ENCODE results near the gene TNIK. TPM values are rescaled to one million over a fixed set of nuclear protein-coding genes. Genes with fewer than 3 reads are reported as not detected.
"Not testable (repeated sequence)": the region's sequence is repeated elsewhere in the genome, so short reads cannot be mapped to it uniquely, and the experiment has no call there.

Gene TNIK
- total RNA-seq, 1 experiment from 2014 or later, result 10.4 TPM

DNA sequence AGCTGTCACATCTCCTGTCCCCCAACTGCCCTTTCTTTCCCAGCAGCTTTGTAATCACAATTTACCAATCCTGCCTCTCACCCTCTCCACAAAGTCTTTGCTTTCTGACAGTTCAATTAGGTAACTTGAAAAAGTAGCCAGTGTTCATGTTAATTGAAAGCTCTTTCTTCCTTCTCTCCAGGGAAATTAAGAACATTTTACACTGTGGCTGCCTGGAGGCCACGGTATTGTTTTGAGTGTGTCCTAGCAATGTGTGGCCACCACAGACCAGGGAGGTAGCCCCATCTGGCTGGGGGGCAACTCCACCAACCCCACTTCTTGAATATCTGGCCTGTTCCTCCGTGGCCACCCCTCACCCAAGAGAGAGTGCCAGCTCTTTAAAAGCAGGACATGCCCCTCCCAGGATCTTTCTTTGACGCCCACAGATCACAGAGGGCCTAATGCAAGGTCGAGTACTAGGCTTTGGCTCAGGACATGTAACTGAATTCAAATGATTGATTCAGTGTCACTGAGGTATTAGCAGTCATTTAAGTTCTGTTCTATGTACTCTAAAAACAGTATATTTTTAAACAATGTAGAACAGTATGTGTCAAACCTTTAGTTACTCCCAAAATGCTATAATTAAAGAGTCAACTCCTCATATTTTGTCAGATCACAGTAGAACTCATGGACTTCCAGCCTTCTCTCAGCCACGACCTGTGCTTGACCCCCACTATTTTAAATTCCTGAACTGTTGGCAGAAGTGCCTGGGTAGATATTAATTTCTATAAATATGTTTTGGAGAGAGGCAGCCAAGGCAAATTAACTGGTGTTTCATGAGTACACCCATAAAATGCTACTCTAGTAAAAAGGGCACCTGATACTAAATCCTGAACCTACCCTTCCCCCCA is 164.5 kb downstream of the TNIK start:
- in situ Hi-C loops (cut with HindIII; ENCODE audit: low pct_unique_long_range_greater_than_20kb, low sequenced_read_pairs), result no loop called here
- no peak for DNase-seq (ENCODE audit: low read depth, low spot score)

DNA sequence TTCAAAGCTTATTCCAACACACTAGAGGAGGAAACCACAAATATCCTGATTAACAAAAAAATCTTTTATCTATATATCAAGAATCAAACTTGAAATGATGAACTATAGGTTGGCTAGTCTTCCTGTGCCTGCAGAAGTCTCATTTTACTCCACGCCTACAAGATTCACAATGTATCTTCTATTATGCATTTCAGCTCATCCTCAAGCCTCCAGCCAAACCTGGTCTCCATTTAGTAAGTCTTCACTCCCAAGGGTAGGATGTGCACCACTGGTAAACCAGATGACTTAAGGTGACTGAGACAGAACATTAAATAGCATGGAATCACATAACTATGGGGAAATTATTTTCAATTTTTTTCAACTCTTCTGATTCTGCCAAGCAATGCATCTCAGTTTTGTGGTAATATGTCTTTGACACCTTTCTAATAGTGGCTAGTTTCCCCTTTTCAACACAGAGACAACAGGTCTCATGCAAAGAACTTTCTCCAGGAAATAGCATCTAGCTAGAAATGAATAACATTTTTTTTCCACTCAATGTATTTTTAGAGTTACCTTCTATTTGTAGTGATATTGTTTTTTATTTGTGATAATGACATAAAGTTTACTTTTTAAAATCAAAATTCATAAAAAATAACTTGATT is 166.9 kb downstream of the TNIK start:
- no peak for DNase-seq (ENCODE audit: low read depth, low spot score)
- in situ Hi-C loops (cut with HindIII; ENCODE audit: low pct_unique_long_range_greater_than_20kb, low sequenced_read_pairs), result no loop called here

GRCh38 chr3:171290680-171291079 is 169.5 kb downstream of the TNIK start:
- DNase-seq (ENCODE audit: low read depth, low spot score), result no peak
- in situ Hi-C loops (cut with HindIII; ENCODE audit: low pct_unique_long_range_greater_than_20kb, low sequenced_read_pairs), result no loop called here

- in situ Hi-C loops (cut with HindIII; ENCODE audit: low pct_unique_long_range_greater_than_20kb, low sequenced_read_pairs), result no loop called here
- DNase-seq (ENCODE audit: low read depth, low spot score), result no peak
Observed at GRCh38 chr3:171289291-171289690, 170.9 kb downstream of the TNIK start.

GRCh38 chr3:171287761-171288160 is 172.4 kb downstream of the TNIK start:
- DNase-seq (ENCODE audit: low read depth, low spot score); in situ Hi-C loops (cut with HindIII; ENCODE audit: low pct_unique_long_range_greater_than_20kb, low sequenced_read_pairs): not testable (repeated sequence)

GRCh38 chr3:171286580-171287249 is 173.5 kb downstream of the TNIK start:
- no peak for DNase-seq (ENCODE audit: low read depth, low spot score)
- in situ Hi-C loops (cut with HindIII; ENCODE audit: low pct_unique_long_range_greater_than_20kb, low sequenced_read_pairs), result no loop called here

DNA sequence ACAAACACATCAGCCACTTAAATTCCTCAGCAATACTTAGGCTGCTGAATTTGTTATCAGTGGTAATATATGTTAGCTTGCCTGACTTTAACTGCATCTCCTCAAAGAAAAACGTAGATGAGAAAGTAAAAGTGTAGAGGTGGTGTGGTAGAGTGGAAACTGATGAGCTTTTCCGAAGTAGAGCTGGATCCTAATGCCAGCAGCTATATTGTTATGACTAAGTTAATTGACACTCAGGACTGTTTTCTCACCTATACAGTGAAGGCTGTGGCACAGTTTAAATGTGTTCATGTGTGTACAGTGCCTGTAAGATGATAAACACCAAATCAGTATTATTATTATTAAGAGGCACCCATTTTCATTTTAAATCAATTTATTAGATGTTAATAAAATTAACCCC is 174.9 kb downstream of the TNIK start:
- in situ Hi-C loops (cut with HindIII; ENCODE audit: low pct_unique_long_range_greater_than_20kb, low sequenced_read_pairs), result no loop called here
- no peak for DNase-seq (ENCODE audit: low read depth, low spot score)

GRCh38 chr3:171284308-171285075 is 175.7 kb downstream of the TNIK start:
- DNase-seq (ENCODE audit: low read depth, low spot score), result peak; percentile 37
- in situ Hi-C loops (cut with HindIII; ENCODE audit: low pct_unique_long_range_greater_than_20kb, low sequenced_read_pairs), result no loop called here

GRCh38 chr3:171283848-171284222 is 176.4 kb downstream of the TNIK start:
- DNase-seq (ENCODE audit: low read depth, low spot score), result no peak
- in situ Hi-C loops (cut with HindIII; ENCODE audit: low pct_unique_long_range_greater_than_20kb, low sequenced_read_pairs), result no loop called here

GRCh38 chr3:171283183-171283847 is 176.9 kb downstream of the TNIK start:
- no peak for DNase-seq (ENCODE audit: low read depth, low spot score)
- in situ Hi-C loops (cut with HindIII; ENCODE audit: low pct_unique_long_range_greater_than_20kb, low sequenced_read_pairs), result no loop called here

- in situ Hi-C loops (cut with HindIII; ENCODE audit: low pct_unique_long_range_greater_than_20kb, low sequenced_read_pairs), result no loop called here
- no peak for DNase-seq (ENCODE audit: low read depth, low spot score)
Observed at GRCh38 chr3:171282041-171282440, 178.2 kb downstream of the TNIK start.

DNA sequence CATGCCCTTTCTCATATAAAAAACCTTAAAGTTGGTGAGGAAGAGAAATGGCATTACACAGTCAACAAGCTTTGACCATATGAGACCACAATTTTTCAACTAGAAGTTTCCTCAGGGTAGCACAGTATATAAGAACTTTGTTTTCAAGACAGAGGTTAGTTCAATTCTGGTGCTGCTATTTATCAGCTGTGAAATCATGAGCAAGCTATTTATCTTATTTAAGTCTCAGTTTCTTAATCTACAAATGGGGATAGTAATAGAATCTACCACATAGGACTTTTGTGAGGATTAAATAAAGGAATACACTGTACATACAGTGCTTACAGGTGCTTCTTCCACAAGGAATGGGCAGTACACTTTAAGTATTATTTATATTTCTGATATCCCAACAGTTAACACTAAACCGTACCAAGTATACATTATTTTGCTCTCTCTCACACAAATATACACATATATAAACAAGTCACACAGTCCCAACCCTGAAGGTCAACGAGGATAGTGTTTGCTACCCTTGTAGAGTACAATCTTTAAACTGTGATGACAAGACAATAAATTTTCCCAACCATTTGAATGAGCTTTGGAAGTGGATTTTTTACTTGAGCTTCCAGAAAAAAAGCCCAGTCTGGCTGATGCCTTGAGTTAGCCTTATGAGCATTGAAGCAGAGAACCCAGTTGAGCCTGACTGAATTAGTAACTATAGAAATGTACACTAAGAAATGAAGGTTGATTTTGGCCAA is 178.8 kb downstream of the TNIK start:
- in situ Hi-C loops (cut with HindIII; ENCODE audit: low pct_unique_long_range_greater_than_20kb, low sequenced_read_pairs), result no loop called here
- DNase-seq (ENCODE audit: low read depth, low spot score), result no peak

GRCh38 chr3:171279972-171280371 is 180.2 kb downstream of the TNIK start:
- no peak for DNase-seq (ENCODE audit: low read depth, low spot score)
- in situ Hi-C loops (cut with HindIII; ENCODE audit: low pct_unique_long_range_greater_than_20kb, low sequenced_read_pairs), result no loop called here

DNA sequence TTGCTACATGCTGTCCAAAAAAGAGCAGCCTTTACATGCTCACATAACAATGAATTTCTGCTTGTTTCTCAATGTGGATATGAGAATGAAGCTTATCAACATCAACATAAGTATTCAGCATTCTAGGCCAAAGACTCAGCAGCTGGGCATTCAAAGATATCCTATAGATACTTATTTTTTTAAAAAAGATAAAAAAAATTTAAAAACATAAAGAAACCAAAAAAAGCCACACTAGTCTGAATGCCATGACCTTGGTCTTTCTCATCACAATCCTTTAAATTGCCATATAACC is 182.0 kb downstream of the TNIK start:
- in situ Hi-C loops (cut with HindIII; ENCODE audit: low pct_unique_long_range_greater_than_20kb, low sequenced_read_pairs), result no loop called here
- no peak for DNase-seq (ENCODE audit: low read depth, low spot score)

DNA sequence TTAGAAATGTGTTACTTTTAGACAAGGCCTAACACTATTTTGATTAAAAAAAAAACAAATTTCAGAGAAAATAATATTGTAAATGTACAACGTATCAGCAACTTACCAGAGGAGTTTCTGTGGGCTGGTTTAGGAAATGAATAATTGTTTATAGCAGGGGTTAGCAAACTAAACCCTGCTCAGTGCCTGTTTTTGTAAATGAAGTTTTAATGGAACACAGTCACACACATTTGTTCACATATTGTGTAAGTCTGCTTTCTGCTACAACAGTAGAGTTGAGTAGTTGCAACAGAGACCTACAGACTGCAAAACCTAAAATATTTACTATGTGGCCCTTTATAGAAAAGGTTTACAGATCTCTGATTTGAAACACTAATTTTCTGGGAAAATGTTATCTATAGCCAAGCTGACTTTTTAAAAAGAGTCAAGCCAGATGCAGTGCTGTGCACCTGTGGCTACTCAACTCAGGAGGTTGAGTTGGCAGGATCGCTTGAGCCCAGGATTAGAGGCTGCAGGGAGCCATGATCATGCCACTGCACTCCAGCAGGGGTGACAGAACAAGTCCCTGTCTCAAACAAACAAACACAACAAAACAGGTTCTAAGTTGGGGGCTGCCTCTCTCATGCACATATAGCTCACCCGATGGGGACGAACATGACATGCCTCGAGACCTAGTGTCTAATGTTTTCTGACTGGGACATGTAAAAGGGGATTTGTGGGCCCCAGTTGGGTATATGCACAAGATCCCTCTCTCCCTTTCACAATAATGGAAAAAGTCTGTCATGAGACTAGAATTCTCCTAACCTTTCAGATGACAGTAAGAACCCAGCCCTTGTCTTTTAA is 182.5 kb downstream of the TNIK start:
- DNase-seq (ENCODE audit: low read depth, low spot score), result no peak
- in situ Hi-C loops (cut with HindIII; ENCODE audit: low pct_unique_long_range_greater_than_20kb, low sequenced_read_pairs), result no loop called here

GRCh38 chr3:171276923-171277322 is 183.3 kb downstream of the TNIK start:
- in situ Hi-C loops (cut with HindIII; ENCODE audit: low pct_unique_long_range_greater_than_20kb, low sequenced_read_pairs), result no loop called here
- no peak for DNase-seq (ENCODE audit: low read depth, low spot score)
